GM23338 (cell line): ENCODE data around the gene VWA3B. TPM values are rescaled to one million over a fixed set of nuclear protein-coding genes. Genes with fewer than 3 reads are reported as not detected.

ENCODE experiments used
- ATAC-seq: fragments of 200-7000 bp; cut with Tn5 transposase; 3 replicates; pipeline ENCODE4 v1.9.1; 2020
- DNase-seq: peaks from one replicate; pipeline ENCODE4 v3.0.0-alpha.2; 2015; ENCODE audit warnings: low spot score
- H2AFZ ChIP-seq: fragments of 200-600 bp; sonication (generic); 2 replicates; pipeline ENCODE4 v1.8.0; 2016; ENCODE audit warnings: antibody characterized with exemption, mild to moderate bottlenecking, moderate library complexity
- H3F3A ChIP-seq: fragments of 200-600 bp; sonication (generic); replicated peaks from 2 replicates; pipeline ENCODE4 v1.8.0; 2017; ENCODE audit warnings: antibody characterized with exemption, mixed run types, low read depth
- H3K27ac ChIP-seq: fragments of 200-600 bp; sonication (generic); 2 replicates; pipeline ENCODE4 v1.6.1; 2016; ENCODE audit warnings: low read depth
- H3K27me3 ChIP-seq: fragments of 200-600 bp; sonication (generic); 2 replicates; pipeline ENCODE4 v1.8.0; 2016; ENCODE audit warnings: mild to moderate bottlenecking, mixed run types, moderate library complexity; ENCODE audit not compliant: insufficient read depth
- H3K36me3 ChIP-seq: fragments of 200-600 bp; sonication (generic); 2 replicates; pipeline ENCODE4 v1.8.0; 2016; ENCODE audit warnings: mild to moderate bottlenecking; ENCODE audit not compliant: insufficient read depth
- H3K4me1 ChIP-seq: fragments of 200-600 bp; sonication (generic); 2 replicates; pipeline ENCODE4 v1.8.0; 2016; ENCODE audit warnings: mild to moderate bottlenecking, moderate library complexity; ENCODE audit not compliant: insufficient read depth
- H3K4me2 ChIP-seq: fragments of 200-600 bp; sonication (generic); 2 replicates; pipeline ENCODE4 v1.7.1; 2017; ENCODE audit warnings: mixed run types
- H3K4me3 ChIP-seq: fragments of 200-600 bp; sonication (generic); 2 replicates; pipeline ENCODE4 v1.6.1; 2016; ENCODE audit warnings: mixed run types
- H3K79me2 ChIP-seq: fragments of 200-600 bp; sonication (generic); replicated peaks from 2 replicates; pipeline ENCODE4 v1.8.0; 2017; ENCODE audit warnings: mild to moderate bottlenecking; ENCODE audit not compliant: insufficient read depth
- H3K9me2 ChIP-seq: fragments of 200-600 bp; sonication (generic); 2 replicates; pipeline ENCODE4 v1.8.0; 2017; ENCODE audit not compliant: insufficient read depth
- H4K20me1 ChIP-seq: fragments of 200-600 bp; sonication (generic); replicated peaks from 2 replicates; pipeline ENCODE4 v1.8.0; 2017; ENCODE audit warnings: mild to moderate bottlenecking; ENCODE audit not compliant: insufficient read depth
- H3K27ac Mint-ChIP-seq: 2 replicates; pipeline ENCODE4 v1.8.0; 2020; ENCODE audit warnings: inconsistent platforms, mild to moderate bottlenecking, moderate library complexity, mixed read lengths
- H3K27me3 Mint-ChIP-seq: 3 replicates; pipeline ENCODE4 v1.8.0; 2022; ENCODE audit warnings: low read depth, mild to moderate bottlenecking, moderate library complexity, mixed read lengths, inconsistent platforms; ENCODE audit not compliant: insufficient read depth, poor library complexity
- H3K36me3 Mint-ChIP-seq: 3 replicates; pipeline ENCODE4 v1.8.0; 2021; ENCODE audit warnings: low read depth, mild to moderate bottlenecking, inconsistent platforms, moderate library complexity, mixed read lengths
- H3K4me1 Mint-ChIP-seq: 3 replicates; pipeline ENCODE4 v1.8.0; 2020; ENCODE audit warnings: mild to moderate bottlenecking, inconsistent platforms, mixed read lengths
- H3K4me3 Mint-ChIP-seq: 3 replicates; pipeline ENCODE4 v1.8.0; 2021; ENCODE audit warnings: moderate library complexity, mild to moderate bottlenecking, inconsistent platforms, mixed read lengths
- H3K9me3 Mint-ChIP-seq: 3 replicates; pipeline ENCODE4 v1.8.0; 2020; ENCODE audit warnings: moderate library complexity, mild to moderate bottlenecking, inconsistent platforms, mixed read lengths
- CREB1 ChIP-seq: fragments of 250-450 bp; sonication (Bioruptor Pico); IDR thresholded peaks from 2 replicates; pipeline ENCODE4 v1.5.0; 2020; ENCODE audit warnings: low read depth, mild to moderate bottlenecking, moderate library complexity
- ETS1 ChIP-seq: IDR thresholded peaks from 2 replicates; pipeline ENCODE4 v1.6.1; 2016; ENCODE audit warnings: antibody characterized with exemption
- EZH2phosphoT487 ChIP-seq: fragments of 200-600 bp; sonication (generic); IDR thresholded peaks from one replicate; pipeline ENCODE4 v1.8.1; 2018; ENCODE audit warnings: antibody characterized with exemption; ENCODE audit not compliant: unreplicated experiment
- JUNB ChIP-seq: IDR thresholded peaks from one replicate; pipeline ENCODE4 v1.6.1; 2016; ENCODE audit warnings: antibody characterized with exemption; ENCODE audit not compliant: unreplicated experiment
- NANOG ChIP-seq: IDR thresholded peaks from 2 replicates; pipeline ENCODE4 v1.6.1; 2016; ENCODE audit warnings: antibody characterized with exemption, borderline replicate concordance
- POLR2AphosphoS5 ChIP-seq: IDR thresholded peaks from 2 replicates; pipeline ENCODE4 v1.6.1; 2016; ENCODE audit warnings: antibody characterized with exemption, low read depth
- REST ChIP-seq: IDR thresholded peaks from one replicate; pipeline ENCODE4 v1.6.1; 2018; ENCODE audit warnings: antibody characterized with exemption; ENCODE audit not compliant: unreplicated experiment
- ZNF114 ChIP-seq: fragments of 250-450 bp; sonication (Bioruptor Pico); IDR thresholded peaks from 2 replicates; pipeline ENCODE4 v1.5.0; 2020; ENCODE audit warnings: mild to moderate bottlenecking, moderate library complexity
- ZNF462 ChIP-seq: fragments of 250-450 bp; sonication (Bioruptor Pico); IDR thresholded peaks from 2 replicates; pipeline ENCODE4 v1.5.0; 2020; ENCODE audit warnings: mild to moderate bottlenecking, moderate library complexity
- polyA plus RNA-seq: library from polyadenylated mRNA; unstranded; fragments of >200 nt; fragmentation: Nextera tagmentation; extraction: Ambion mirVana; gene quantifications from 2 replicates; pipeline ENCODE4 v1.2.1, GENCODE V29; 2016
- total RNA-seq: library from RNA; depleted of rRNA; stranded (reverse); fragments of >200 nt; shearing (Covaris generic); gene quantifications from 2 replicates; pipeline ENCODE4 v1.2.3, GENCODE V29; 2014

The VWA3B gene
- total and polyA plus RNA-seq, 2 experiments from 2014 or later = not detected

- no peak for TF ChIP-seq REST
- no peak for TF ChIP-seq CREB1 (CRISPR knock-in tag)
- no peak for TF ChIP-seq ETS1
- TF ChIP-seq JUNB = no peak
- no peak for TF ChIP-seq NANOG
- TF ChIP-seq POLR2AphosphoS5 = no peak
Observed at GRCh38 chr2:98327776-98328175, 240.8 kb downstream of the VWA3B start (continued).

- ATAC-seq (no peak), DNase-seq (no peak)
- TF ChIP-seq ZNF462 (CRISPR knock-in tag) (no peak), ZNF114 (CRISPR knock-in tag) (no peak), CREB1 (CRISPR knock-in tag) (no peak), POLR2AphosphoS5 (no peak), EZH2phosphoT487 (no peak), ETS1 (no peak), JUNB (no peak)
- no peak overlapping the region for H3K4me3 Mint-ChIP-seq
- H3K27ac Mint-ChIP-seq = no peak overlapping the region
- peaks cover 16% of the 10 kb centered on the region for H3K4me1 ChIP-seq
- no peaks in the 10 kb centered on the region for H3K79me2 ChIP-seq
- H3K36me3 ChIP-seq = no peaks in the 10 kb centered on the region
- peaks cover 19% of the 10 kb centered on the region for H3K4me1 Mint-ChIP-seq
- H3F3A ChIP-seq = no peaks in the 10 kb centered on the region
- H3K4me3 ChIP-seq = no peak overlapping the region
- H3K27ac ChIP-seq = no peak overlapping the region
- H3K27me3 Mint-ChIP-seq = peaks cover 4% of the 10 kb centered on the region
- H3K36me3 Mint-ChIP-seq = peaks cover 2% of the 10 kb centered on the region; the same call in 1 of the 3 replicates
- no peak overlapping the region for H2AFZ ChIP-seq
- H4K20me1 ChIP-seq = no peaks in the 10 kb centered on the region
- peaks cover 4% of the 10 kb centered on the region; the same call in 1 of the 2 replicates for H3K27me3 ChIP-seq
- H3K9me3 Mint-ChIP-seq = peaks cover 11% of the 10 kb centered on the region
- no peaks in the 10 kb centered on the region for H3K9me2 ChIP-seq
- no peak overlapping the region for H3K4me2 ChIP-seq
Observed at GRCh38 chr2:98329549-98329948, 242.6 kb downstream of the VWA3B start.
